K562 (cell line): Measurements from ENCODE around the gene MATK. TPM values are rescaled to one million over a fixed set of nuclear protein-coding genes. Genes with fewer than 3 reads are reported as not detected.

Source experiments
- ATAC-seq: fragments of 200-7000 bp; cut with Tn5 transposase; 3 replicates; pipeline ENCODE4 v1.9.1; 2020; ENCODE audit warnings: moderate library complexity
- BruUV-seq: library from RNA; stranded (reverse); fragments of 400-500 nt; replicated peaks from 2 replicates; lab custom pipeline; 2021; lab: Mats Ljungman, UMichigan
- CTCF ChIA-PET: fragments of 300-600 bp; formaldehyde crosslinking; extraction: SDS; loops from one replicate; lab custom pipeline; 2021; ENCODE audit warnings: low intra/inter-chr PET ratio; lab: Yijun Ruan, JAX
- POLR2A ChIA-PET: fragments of 300-600, 350-650 bp; sonication (Branson Sonifier 250); formaldehyde crosslinking; extraction: SDS; loops from one replicate; lab custom pipeline; 2021; ENCODE audit warnings: antibody characterized with exemption, inconsistent platforms; lab: Yijun Ruan, JAX
- DNase-seq, 4 experiments: peaks; one replicate each; pipeline versions ENCODE4 v3.0.0 to v3.0.0-alpha.2; 2011 to 2018; ENCODE audit warnings: low spot score in 3 of 4, mixed read lengths in 3 of 4; ENCODE audit errors: extremely low read depth in 1 of 4
- FAIRE-seq: peaks from 2 replicates; lab custom pipeline; 2011; peaks lifted over from hg19 to GRCh38; lab: Jason Lieb, UNC
- H2AFZ ChIP-seq: 2 replicates; pipeline ENCODE4 v1.6.0; 2011; ENCODE audit warnings: low read depth, low read length, control low read depth, inconsistent platforms
- H3K27ac ChIP-seq: fragments of 200-600 bp; 3 replicates; pipeline ENCODE4 v1.8.0; 2011; ENCODE audit warnings: low read depth, mild to moderate bottlenecking, control low read depth, inconsistent platforms, low read length, moderate library complexity, mixed read lengths; ENCODE audit errors: extremely low read depth
- H3K27me3 ChIP-seq, 2 experiments: fragments of 300-600 bp in 1 of 2; 2 replicates in 1 of 2; 3 replicates in 1 of 2; pipeline versions ENCODE4 v1.6.0 to v1.8.0; 2011; ENCODE audit warnings: inconsistent platforms in 2 of 2, low read length in 2 of 2, mild to moderate bottlenecking in 1 of 2, mixed read lengths in 1 of 2, moderate library complexity in 1 of 2; ENCODE audit not compliant: control insufficient read depth in 2 of 2, insufficient read depth in 2 of 2
- H3K36me3 ChIP-seq: fragments of 300-600 bp; 3 replicates; pipeline ENCODE4 v1.8.0; 2011; ENCODE audit warnings: mild to moderate bottlenecking, low read length, inconsistent platforms; ENCODE audit not compliant: control insufficient read depth, insufficient read depth
- H3K4me1 ChIP-seq, 2 experiments: fragments of 200-600 bp in 1 of 2; replicated peaks in 1 of 2; 2 replicates in 1 of 2; 3 replicates in 1 of 2; pipeline versions ENCODE4 v1.5.1 to v1.8.0; 2011; ENCODE audit warnings: inconsistent platforms in 2 of 2, low read length in 2 of 2, mild to moderate bottlenecking in 1 of 2, mixed read lengths in 1 of 2, moderate library complexity in 1 of 2; ENCODE audit not compliant: control insufficient read depth in 2 of 2, insufficient read depth in 2 of 2
- H3K4me2 ChIP-seq: 2 replicates; pipeline ENCODE4 v1.6.1; 2011; ENCODE audit warnings: low read length, control low read depth, inconsistent platforms, mixed read lengths; ENCODE audit not compliant: insufficient read depth
- H3K4me3 ChIP-seq: fragments of 200-600 bp; sonication (generic), shearing (Covaris generic); 2 replicates; pipeline ENCODE4 v1.5.1; 2016; ENCODE audit warnings: control low read depth, inconsistent platforms
- H3K79me2 ChIP-seq: fragments of 200-600 bp; 3 replicates; pipeline ENCODE4 v1.8.0; 2011; ENCODE audit warnings: low read length, inconsistent platforms; ENCODE audit not compliant: control insufficient read depth, insufficient read depth
- H3K9ac ChIP-seq, 2 experiments: 2 replicates each; pipeline versions ENCODE4 v1.6.0 to v1.6.1; 2011; ENCODE audit warnings: low read depth in 2 of 2, low read length in 2 of 2, control low read depth in 1 of 2, inconsistent platforms in 1 of 2, mild to moderate bottlenecking in 1 of 2, mixed read lengths in 1 of 2; ENCODE audit not compliant: insufficient read depth in 1 of 2
- H3K9me1 ChIP-seq: one replicate; pipeline ENCODE4 v1.6.0; 2011; ENCODE audit warnings: inconsistent platforms, mild to moderate bottlenecking, low read length, moderate library complexity; ENCODE audit not compliant: control insufficient read depth, insufficient read depth
- H3K9me3 ChIP-seq: replicated peaks from 2 replicates; pipeline ENCODE4 v1.5.1; 2011; ENCODE audit warnings: low read depth, low read length, inconsistent platforms; ENCODE audit not compliant: control insufficient read depth, insufficient read depth
- H4K20me1 ChIP-seq: replicated peaks from 2 replicates; pipeline ENCODE4 v1.6.1; 2011; ENCODE audit warnings: low read length, inconsistent platforms, mixed read lengths; ENCODE audit not compliant: control insufficient read depth, insufficient read depth
- ZNF445 ChIP-seq: fragments of 250-450 bp; sonication (Bioruptor Pico); IDR thresholded peaks from 2 replicates; pipeline ENCODE4 v1.4.0; 2020; ENCODE audit warnings: low read depth, mild to moderate bottlenecking, moderate library complexity
- ZNF780A ChIP-seq: fragments of 250-450 bp; sonication (Bioruptor Pico); IDR thresholded peaks from 2 replicates; pipeline ENCODE4 v1.5.0; 2021; ENCODE audit warnings: mild to moderate bottlenecking
- WGBS: fragments of 100-300 bp; shearing (Covaris generic); methylation state at CpG from one replicate; pipeline ENCODE4 v1.1.6; 2016; ENCODE audit warnings: low coverage, mixed read lengths; ENCODE audit not compliant: insufficient coverage; ENCODE audit errors: missing lambda C conversion rate; 5-methylcytosine and 5-hydroxymethylcytosine counted together
- in situ Hi-C: fragments of 300-500 bp; cut with MboI; formaldehyde crosslinking; loops from 4 replicates; pipeline ENCODE4 v1.15.0; 2018; ENCODE audit warnings: inconsistent platforms, mixed read lengths
- intact Hi-C: fragments of 100-400 bp; cut with micrococcal nuclease; formaldehyde crosslinking; loops from 2 replicates; pipeline ENCODE4 v1.14.2; 2022
- polyA plus RNA-seq, 8 experiments: library from polyadenylated mRNA; depleted of rRNA in 4 of 8; stranded (reverse) in 5 of 8; unstranded in 3 of 8; fragments of >200 nt; fragmentation: Nextera tagmentation in 2 of 8; fragmentation: Illumina TruSeq in 1 of 8; extraction: Ambion mirVana in 2 of 8; extraction: Trizol in 1 of 8; gene quantifications; 2 replicates each; pipeline versions ENCODE4 v1.2.1 to v1.2.3, GENCODE V29; 2011 to 2014; ENCODE audit warnings: inconsistent platforms in 1 of 8, missing spikeins in 1 of 8
- total RNA-seq, 7 experiments: library from RNA; depleted of rRNA in 6 of 7; stranded (reverse); fragments of >200 nt in 6 of 7; fragmentation: Illumina TruSeq in 2 of 7; extraction: Trizol in 2 of 7; gene quantifications; 2 replicates each; pipeline versions ENCODE4 v1.2.1 to v1.2.3, GENCODE V29; 2011 to 2021; ENCODE audit warnings: low replicate concordance in 1 of 7
- TF ChIP-seq, protein P1 (sequence below), 2 experiments: IDR thresholded peaks; 2 replicates each; pipeline ENCODE4 v1.6.1; 2011; ENCODE audit warnings: borderline replicate concordance in 1 of 2, control low read depth in 1 of 2, low read depth in 1 of 2, low read length in 1 of 2, mild to moderate bottlenecking in 1 of 2, mixed read lengths in 1 of 2, moderate library complexity in 1 of 2; ENCODE audit not compliant: insufficient read depth in 1 of 2, insufficient read length in 1 of 2, poor library complexity in 1 of 2, severe bottlenecking in 1 of 2; ENCODE audit errors: extremely low read depth in 1 of 2
- TF ChIP-seq, protein P2 (sequence below): fragments of 250-450 bp; sonication (Bioruptor Pico); IDR thresholded peaks from 2 replicates; pipeline ENCODE4 v1.8.0; 2021; ENCODE audit warnings: mild to moderate bottlenecking, moderate library complexity

MATK gene
- total and polyA plus RNA-seq, 9 of the 15 experiments (the other 6 are each of a cell fraction or from before 2014, with no cell fraction given), result 0.08 to 41.5 (median 21.4) TPM

DNA sequence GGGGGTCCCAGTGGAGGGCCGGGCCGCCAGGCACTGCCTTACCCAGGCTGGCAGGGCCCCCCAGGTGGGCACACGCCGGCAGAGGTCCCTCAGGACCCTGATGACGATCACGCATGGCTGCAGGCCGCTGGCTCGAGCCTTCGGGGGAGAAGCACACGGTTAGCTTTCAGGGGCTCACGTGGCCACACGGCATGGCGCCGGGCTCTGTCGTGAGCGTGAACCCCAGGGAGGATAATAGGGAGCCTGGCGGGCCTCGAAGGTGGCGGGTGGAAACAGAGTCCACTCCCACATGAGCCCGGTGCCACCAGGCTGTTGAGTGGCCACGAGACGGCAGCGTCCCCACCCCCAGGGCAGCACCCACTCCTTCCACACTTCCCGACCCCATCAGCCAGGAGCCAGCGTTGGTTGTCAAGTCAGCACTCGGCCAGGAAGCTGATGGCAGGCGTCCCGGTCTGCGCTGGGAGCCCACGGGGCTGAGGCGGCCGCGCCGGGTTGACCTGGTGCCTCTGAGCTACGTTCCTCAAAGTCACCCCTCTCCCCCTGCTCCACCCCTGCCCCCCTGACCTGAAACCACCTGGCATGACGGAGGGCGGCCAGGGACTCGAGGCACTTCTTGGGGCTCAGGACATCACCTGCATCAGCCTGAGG, 24.7 kb upstream of the MATK start:
- Histone ChIP-seq H3K9me1 (no peaks in the 10 kb centered on the region), H3K36me3 (no peaks in the 10 kb centered on the region), H3K27me3 (no peaks in the 10 kb centered on the region; a peak in 1 of 5 replicates), H3K4me3 (no peak overlapping the region), H3K79me2 (no peaks in the 10 kb centered on the region), H3K4me1 (peaks cover 0 to 59% of the 10 kb centered on the region in 2 experiments), H4K20me1 (no peaks in the 10 kb centered on the region), H3K4me2 (no peak overlapping the region), H3K9ac (peak overlapping the region in 1 of 2 experiments; percentile 58; a peak in 1 of 4 replicates), H3K27ac (no peak overlapping the region), H3K9me3 (peaks cover 7% of the 10 kb centered on the region), H2AFZ (no peak overlapping the region)
- TF ChIP-seq ZNF445 (CRISPR knock-in tag), result no peak
- TF ChIP-seq, protein P1, sequence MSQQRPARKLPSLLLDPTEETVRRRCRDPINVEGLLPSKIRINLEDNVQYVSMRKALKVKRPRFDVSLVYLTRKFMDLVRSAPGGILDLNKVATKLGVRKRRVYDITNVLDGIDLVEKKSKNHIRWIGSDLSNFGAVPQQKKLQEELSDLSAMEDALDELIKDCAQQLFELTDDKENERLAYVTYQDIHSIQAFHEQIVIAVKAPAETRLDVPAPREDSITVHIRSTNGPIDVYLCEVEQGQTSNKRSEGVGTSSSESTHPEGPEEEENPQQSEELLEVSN (IDR thresholded peaks at IDR 0.05; ENCODE audit: borderline replicate concordance in 1 of 2, extremely low read depth in 1 of 2, insufficient read depth in 1 of 2, insufficient read length in 1 of 2, low read depth in 1 of 2, low read length in 1 of 2, poor library complexity in 1 of 2, severe bottlenecking in 1 of 2), result peak in 1 of 2 experiments; percentile 2
- TF ChIP-seq, protein P2, sequence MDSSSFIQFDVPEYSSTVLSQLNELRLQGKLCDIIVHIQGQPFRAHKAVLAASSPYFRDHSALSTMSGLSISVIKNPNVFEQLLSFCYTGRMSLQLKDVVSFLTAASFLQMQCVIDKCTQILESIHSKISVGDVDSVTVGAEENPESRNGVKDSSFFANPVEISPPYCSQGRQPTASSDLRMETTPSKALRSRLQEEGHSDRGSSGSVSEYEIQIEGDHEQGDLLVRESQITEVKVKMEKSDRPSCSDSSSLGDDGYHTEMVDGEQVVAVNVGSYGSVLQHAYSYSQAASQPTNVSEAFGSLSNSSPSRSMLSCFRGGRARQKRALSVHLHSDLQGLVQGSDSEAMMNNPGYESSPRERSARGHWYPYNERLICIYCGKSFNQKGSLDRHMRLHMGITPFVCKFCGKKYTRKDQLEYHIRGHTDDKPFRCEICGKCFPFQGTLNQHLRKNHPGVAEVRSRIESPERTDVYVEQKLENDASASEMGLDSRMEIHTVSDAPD, result no peak
- no peak for TF ChIP-seq ZNF780A
- CTCF ChIA-PET, result no interaction called here
- POLR2A ChIA-PET, result interaction anchor here (0.5 kb wide), 1 partner anchor 175 kb away, joined by 3 read pairs; the partner anchor contains the start of gene EEF2
- in situ Hi-C loops, result no loop called here
- no peak for FAIRE-seq
- no peak for ATAC-seq
- no peak for DNase-seq
- intact Hi-C loops, result no loop called here
- 89% methylated on average over 30 of the region's 38 CpGs for WGBS
- no TSS peak for BruUV-seq
